ENCODE results near the gene FKBP8.

GRCh38 chr19:18495204-18495911, 48.0 kb downstream of the FKBP8 start:
- no peak for TF ChIP-seq POLR2A (IDR thresholded peaks at IDR 0.05)
- TF ChIP-seq CTCF (IDR thresholded peaks at IDR 0.05): no peak
